HG03095 (cell line): Measurements from ENCODE around the gene ACTL7B.
"Not testable (repeated sequence)": the region's sequence is repeated elsewhere in the genome, so short reads cannot be mapped to it uniquely, and the experiment has no call there.

Experiments used
- ATAC-seq: cut with Tn5 transposase; IDR thresholded peaks from one replicate; pipeline ENCODE4 v1.9.1; 2021; ENCODE audit warnings: moderate library complexity; ENCODE audit not compliant: unreplicated experiment

The ACTL7B gene

DNA sequence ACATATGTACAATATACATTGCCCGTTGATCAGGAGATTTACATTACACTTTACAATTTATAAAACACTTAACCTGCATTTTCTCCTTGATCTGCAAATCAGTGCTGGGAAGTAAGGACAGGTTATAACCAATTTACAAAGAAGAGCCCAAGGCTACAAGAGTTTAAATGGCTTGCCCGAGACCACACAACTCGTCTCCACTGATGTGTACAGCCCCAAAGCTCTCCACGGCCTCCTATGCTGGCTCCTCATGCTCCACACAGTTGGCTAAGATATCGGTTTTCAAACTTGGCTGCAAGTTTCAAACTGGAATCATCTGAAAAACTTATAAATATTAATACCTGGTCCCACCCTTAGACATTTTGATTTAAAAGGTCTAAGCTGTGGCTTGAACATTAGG is 10.3 kb downstream of the ACTL7B start:
- ATAC-seq, result no peak

DNA sequence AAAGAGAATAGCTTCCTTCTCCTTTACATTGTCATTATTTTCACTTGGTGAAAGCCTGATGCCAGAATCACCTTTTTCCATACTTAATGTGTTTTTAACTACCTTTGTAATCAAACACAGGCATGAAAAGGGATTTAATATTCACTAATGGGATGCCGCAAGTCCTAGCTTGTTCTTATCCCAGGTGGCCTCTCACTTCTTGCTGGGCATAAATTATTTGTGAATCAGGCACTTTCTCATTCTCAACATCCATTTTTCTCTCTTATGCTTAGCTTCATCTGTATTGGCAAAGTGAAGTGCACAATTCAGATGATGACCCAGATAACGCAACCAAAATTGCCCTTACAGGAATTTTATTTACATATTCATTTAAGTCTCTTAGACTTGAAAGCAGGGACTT is 10.9 kb downstream of the ACTL7B start:
- ATAC-seq, result no peak

DNA sequence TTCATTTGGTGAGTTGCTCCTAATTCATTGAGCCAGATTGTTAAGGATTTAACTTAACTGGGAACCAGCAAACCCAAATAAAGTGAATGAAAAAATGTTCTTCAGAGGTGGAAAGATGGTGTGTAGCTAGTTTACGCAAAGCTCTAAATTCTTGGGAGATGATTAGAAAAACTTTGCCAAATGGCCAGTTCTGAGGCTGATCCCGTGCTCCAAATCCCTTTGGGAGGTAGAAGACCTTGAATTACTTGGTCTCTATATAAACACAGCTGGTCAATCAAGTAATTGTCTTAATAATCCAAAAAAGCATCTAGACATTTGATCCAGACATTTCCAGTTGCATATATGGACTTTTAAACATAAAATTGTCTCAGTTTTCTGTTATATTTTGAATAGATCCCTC is 11.4 kb downstream of the ACTL7B start:
- no peak for ATAC-seq

DNA sequence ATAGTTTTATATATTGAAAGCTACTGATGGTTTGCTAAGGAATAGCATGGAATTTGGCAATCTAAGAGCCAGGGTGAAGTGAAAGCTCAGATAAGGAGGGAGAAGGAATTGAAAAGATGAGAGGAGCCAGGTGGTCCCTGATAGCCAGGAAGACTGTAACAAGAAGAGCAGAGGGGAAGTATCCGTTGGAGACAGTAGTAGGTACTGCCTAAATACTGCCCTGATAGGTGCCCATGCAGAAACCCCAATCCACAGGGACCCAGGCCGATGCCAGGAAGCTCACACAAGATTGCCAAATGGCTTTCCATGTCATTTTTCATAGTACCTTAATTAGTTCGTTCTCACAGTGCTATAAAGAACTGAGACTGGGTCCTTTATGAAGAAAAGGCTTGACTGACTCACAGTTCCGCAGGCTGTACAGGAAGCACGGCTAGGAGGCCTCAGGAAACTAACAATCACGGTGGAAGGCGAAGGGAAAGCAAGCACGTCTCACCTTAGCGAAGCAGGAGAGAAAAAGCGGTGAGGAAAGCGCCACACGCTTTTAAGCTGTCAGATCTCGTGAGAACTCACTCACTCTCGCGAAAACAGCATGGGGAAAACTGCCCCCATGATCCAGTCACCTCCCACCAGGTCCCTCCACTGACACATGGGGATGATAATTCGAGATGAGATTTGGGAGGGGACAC is 13.0 kb downstream of the ACTL7B start:
- ATAC-seq, result no peak

DNA sequence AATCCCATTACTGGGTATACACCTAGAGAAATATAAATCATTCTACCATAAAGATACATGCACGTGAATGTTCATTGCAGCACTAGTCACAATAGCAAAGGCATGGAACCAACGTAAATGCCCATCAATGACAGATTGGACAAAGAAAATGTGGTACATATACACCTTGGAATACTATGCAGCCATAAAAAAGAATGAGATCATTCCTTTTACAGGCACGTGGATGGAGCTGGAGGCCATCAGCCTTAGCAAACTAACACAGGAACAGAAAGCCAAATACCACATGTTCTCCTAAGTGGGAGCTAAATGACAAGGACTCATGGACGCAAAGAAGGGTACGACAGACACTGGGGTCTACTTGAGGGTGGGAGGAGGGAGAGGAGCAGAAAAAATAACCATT is 16.2 kb downstream of the ACTL7B start:
- ATAC-seq, result not testable (repeated sequence)

DNA sequence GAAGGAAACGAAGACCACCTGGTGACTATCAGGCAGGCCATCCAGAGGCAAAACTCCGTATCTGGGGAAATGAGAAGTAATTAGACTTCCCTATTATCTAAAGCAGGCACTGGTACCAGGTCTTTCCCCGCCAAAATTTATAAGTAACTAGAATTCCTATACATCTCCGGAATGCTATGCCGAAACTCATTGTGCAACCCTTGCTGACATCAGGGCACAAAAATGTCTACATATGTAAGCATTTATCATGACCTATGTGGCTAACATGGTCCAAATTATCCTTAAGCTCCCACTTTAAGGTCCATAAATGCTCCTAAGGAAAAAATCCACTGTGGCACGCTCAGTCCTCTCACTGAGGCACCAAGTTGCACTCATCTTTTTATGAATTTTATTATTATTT is 17.8 kb downstream of the ACTL7B start:
- ATAC-seq, result no peak

DNA sequence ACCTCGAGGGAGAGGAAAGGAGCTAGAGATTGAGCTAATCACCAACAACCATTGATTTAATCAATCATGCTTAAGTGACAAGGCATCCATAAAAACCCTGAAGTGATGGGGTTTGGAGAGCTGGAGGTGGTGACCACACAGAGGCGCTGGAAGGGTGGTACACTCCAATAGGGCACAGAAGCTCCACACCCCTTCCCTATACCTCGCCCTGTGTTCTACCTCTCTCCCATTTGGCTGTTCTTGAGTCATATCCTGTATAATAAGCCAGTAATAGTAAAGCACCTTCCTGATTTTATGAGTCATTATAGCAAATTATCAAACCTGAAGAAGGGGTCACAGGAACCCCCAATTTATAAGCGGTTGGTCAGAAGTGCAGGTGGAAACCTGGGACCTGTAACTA is 18.3 kb downstream of the ACTL7B start:
- no peak for ATAC-seq

DNA sequence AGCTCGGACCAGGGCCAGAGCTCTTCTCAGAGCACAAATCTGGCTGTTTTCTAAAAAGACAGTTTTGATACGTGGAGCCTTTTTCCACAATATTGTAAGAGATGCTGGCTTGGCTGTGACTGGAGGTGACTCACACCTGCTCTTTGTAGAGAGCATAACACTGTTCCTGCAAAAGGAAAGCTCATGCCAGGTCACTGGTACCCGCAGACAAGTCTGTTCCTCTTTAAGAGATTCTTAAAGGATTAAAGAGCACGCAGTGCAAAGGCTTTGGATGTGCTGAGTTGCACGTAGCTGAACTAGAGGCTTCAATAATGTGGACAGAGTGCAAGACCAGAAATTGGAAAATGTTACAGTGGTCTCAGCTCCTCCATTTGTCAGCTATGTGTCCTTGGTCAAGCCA is 19.0 kb downstream of the ACTL7B start:
- no peak for ATAC-seq

DNA sequence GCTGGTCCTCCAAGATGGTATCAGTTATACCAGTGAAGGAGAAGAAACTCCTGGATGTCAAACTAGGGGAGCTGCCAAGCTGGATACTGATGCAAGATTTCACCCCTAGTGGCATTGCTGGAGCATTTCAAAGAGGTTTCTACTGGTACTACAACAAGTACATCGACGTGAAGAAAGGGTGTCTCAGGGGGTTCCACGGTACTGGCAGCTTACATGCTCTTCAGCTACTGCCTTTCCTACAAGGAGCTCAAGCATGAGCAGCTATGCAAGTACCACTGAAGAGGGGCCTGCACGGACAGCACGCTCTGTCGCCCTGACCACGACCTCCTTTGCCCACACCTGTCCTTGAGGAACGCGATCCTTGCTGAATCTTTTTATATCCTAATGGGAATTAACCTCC is 19.5 kb downstream of the ACTL7B start:
- no peak for ATAC-seq

DNA sequence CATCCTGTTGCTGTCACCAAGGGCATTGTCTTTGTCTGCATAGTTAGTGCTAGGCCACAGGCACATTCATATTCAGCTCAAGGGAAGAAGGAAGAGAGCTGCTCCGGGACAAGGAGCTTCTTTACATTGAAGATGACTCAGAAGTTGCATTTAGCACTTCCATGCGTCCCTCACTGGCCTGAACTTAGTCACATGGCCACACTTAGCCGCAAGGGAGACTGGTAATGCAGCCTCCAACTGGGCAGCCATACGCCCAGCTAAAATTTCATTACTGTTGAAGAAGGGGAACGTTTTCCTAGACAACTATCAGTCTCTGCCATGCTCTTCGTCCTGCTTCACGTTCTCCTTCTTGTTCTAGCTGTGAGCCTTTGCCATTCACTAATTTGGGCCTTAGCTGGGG is 20.0 kb downstream of the ACTL7B start:
- ATAC-seq, result no peak

DNA sequence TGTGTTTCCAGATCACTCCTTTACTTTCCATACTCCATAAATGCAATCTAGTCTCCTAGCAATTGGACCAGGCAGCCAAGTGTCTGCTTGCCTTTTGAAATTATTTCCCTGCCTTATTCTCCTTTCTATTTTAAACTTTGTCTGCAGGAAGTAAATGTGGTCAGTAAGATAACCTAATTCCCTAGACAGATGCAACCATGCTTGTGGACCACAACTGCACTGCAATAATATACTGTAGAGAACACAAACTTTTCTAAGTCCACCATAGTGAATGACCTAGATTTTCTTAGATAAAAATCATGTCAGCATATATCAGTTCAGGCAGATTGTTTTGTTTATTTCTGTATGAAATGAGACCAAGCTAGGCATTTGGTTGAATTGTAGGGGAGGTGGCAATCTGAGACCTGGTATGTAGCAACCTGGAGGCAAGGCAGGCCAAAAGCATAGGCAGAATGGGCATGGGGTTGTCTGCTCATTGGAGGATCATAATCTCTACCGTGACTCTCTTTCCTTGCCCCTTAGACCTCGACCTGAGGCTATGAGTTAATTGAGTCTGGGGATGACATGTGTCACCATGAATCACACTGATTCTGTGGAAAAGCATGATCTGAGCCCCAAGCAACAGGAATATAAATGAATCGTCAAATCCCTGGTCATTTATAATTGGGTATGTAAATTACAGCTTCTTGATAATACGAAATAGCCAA is 20.7 kb downstream of the ACTL7B start:
- ATAC-seq, result no peak

DNA sequence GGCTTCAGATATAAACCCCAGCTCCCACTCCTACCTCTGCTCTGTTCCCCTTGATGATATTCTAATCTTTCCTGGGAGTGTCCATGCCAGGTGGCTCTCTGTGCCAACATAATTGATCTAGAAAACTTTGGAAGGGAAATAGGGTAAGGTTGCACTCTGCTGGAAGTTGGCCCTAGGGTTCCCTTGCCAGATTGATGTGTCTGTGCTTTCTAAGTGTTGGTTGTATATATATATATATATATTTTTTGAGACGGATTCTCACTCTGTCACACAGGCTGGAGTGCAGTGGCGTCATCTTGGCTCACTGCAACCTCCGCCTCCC is 23.6 kb downstream of the ACTL7B start:
- ATAC-seq, result no peak

DNA sequence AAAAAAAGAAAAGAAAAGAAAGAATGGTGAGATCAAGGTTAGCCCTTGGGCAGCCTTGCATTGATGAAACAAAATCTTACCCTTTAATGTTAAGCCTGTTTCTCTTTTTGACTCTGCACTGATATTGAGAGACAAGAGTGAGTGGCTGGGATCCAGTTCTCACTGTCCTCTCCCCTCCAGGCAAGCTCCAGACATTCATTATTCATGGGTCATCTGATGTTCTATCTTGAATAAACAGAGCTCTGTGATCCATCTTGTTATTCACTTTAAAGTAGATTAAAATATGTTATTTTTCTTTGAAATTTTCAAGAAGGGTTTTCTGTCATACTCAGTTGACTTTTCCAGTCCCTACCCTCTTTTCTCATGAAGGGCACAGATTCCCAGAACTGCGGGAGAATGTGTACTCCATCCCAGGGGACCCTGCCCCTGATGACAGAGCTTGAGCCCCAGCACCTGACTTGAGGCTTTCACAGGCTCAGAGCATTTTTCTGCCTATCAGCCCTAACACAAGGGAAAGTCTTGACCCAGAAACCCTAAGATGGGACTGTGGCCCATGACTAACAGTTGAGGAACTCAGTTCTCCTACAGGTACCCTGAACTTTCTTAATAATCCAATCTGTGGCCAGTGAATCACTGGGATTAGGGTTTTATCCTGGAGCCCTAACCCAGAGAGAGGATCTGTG is 24.1 kb downstream of the ACTL7B start:
- ATAC-seq, result no peak

DNA sequence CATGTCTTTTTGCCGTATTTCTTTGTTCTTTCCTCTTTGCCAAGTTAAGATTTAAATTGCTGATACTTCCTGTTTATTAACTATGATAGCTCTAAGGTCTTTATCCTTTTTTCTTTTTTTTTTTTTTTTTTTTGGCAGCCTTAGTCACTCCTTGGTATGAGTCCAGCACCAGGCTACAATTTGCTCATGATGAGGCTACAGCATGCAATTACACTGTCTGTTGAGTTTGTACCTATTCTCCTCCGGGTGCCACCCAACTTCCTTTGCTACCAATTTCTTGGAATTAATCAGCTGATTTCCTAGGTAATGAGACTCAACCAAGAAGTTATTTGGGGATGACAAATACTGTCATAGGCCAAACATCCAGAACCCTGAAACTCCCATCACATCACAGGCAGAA is 25.5 kb downstream of the ACTL7B start:
- ATAC-seq, result no peak

DNA sequence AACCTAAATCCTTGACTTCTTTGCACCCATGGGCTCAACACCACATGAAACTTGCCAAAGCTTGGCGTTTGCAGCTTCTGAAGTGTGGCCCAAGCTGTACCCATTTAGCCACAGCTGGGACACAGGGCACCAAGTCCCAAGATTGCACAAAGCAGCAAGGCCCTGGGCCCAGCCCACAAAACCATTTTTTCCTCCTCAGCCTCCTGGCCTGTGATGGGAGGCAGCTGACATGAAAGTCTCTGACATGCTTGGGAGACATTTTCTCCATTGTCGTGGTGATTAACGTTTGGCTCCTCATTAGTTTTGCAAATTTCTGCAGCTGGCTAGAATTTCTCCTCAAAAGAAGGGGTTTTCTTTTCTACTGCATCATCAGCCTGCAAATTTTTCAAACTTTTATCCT is 32.0 kb downstream of the ACTL7B start:
- ATAC-seq, result no peak

DNA sequence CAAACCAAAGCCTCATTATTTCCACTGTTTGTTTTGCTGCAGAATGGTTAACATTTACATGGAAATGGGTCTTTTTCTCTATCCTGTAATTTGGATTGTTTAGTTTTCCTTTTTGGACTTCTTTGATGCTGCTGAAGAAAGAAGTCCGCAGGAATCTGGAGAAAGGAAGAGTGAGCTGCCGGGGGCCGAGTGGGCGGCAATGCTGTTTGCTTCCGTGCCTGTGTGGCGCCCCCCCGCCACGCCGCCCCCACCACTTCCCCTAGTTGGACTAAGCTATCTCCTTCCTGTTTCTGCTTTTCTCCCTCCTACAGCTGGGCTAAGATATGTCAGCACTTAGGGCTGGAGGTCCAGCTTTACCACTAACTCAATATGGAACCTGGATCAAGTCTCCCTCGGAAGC is 39.7 kb downstream of the ACTL7B start:
- no peak for ATAC-seq

DNA sequence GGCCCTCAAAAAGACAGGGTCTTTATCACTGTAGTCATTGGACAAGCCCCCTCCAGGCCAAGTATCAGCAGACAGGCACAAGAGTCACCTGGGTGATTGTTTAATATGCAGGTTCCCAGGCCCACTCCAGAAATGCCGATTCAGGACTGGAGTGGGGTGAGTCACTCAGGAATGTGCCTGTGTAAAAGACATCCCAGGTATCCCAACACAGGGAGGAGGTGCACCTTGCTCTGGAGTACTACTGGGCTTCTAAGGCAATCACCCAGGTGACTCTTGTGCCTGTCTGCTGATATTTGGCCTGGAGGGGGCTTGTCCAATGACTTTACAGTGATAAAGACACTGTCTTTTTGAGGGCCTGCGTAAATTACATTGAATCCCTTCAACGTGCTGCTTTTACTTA is 40.6 kb downstream of the ACTL7B start:
- ATAC-seq, result no peak

DNA sequence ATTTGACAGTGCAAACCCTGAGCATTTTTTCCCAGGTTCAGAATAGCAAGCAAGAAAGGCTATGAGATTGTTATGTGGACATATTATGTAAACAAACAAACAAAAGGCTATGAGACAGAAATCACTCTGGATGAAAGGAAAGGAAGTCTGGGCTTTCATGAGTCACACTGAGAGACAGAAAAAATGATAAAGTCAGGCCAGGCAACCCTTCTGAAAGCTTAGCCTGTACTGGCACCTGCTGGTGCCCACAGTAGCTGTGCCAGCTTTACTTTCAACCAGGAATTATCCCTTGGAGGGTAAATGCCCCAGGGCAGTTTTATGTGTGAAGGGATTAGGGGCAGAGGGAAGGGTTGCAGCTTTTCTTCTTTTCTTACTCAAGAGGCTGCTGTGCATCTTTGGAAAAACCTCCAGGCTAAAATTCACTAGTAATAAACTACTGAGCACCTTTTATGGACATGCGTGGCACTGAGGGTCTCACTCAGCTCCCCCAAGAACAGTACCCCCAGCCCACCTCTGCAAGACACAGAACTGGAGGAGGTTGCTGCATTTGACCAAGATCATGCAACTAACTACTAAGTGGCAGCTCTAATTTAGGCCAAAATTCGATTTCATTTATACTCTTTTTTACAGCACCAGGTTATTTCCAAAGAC is 41.7 kb downstream of the ACTL7B start:
- no peak for ATAC-seq

DNA sequence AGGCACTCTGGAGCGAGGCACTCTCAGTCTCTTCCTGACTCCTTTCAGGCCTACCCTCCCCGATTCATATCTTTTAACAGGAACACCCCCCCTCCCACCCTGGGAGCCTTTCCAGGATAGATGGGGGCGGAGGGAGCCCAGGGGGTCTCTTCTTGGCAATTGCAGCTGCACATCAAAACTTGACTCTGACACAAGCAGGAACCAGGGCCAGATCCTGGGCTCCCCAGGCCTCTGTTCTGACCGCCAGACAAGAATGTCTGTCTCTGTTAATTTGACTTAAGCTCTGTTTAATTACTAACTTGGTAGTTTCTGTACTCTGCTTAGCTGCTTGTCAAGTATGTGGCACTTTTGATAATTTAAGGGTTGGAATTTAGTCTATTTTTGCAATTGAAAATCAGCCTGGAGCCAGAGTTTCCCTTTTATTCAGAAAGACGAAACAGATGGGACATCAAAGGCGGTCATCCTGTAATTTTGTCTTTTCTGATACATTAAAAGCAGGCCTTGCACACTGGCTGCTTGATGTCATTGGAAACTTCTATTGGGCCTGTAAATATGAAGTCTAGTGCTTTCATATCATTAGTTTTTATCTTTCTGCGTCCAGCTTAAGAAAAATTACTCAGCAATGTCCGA is 43.3 kb downstream of the ACTL7B start:
- no peak for ATAC-seq

DNA sequence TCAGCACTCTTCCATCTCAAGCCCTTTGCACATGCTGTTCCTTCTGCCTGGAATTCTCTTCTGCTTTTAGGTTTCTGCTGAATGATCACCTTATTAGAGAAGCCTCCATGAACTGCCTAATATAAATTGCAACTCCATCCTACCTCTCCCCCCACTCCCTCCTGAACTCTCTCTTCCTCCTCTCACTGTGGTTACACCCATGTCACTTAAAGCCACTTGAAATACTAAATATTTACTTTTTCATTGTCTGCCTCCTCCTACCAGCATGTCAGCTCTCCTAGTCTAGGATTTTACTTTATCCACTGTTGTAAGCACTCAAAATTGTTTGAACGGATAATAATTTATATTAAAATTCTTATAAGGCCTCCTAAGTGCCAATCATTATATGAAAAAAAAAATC is 43.8 kb downstream of the ACTL7B start:
- no peak for ATAC-seq

DNA sequence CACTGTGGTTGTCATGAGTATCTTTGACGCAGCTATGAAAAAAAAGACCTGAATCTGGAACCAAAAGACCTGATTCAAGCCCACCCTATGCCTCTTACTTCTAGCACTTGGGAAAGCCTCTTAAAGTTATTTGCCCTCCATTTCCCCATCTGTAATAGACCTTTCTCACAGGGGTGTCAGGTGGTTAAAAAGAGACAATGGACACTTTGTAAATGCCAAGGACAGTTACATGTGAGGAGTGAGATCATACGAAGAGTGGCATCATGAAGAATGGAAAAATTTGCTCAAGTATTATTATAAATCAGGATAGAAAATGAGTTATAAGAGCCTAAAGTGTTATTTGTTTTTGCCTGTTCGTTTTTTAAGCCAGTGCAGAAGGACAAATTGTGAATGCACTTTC is 46.5 kb downstream of the ACTL7B start:
- no peak for ATAC-seq
